Endothelial cell (in vitro differentiated cells): ENCODE results near the gene CHN2. TPM values are rescaled to one million over a fixed set of nuclear protein-coding genes. Genes with fewer than 3 reads are reported as not detected.

Experiments
- DNase-seq: peaks from one replicate; pipeline ENCODE4 v3.0.0; 2021; ENCODE audit warnings: low spot score
- H3K27ac Mint-ChIP-seq: one replicate; pipeline ENCODE4 v1.8.0; 2021; ENCODE audit warnings: mixed read lengths, inconsistent platforms; ENCODE audit not compliant: unreplicated experiment
- H3K27me3 Mint-ChIP-seq: one replicate; pipeline ENCODE4 v1.8.0; 2021; ENCODE audit warnings: mild to moderate bottlenecking, moderate library complexity, mixed read lengths, inconsistent platforms; ENCODE audit not compliant: unreplicated experiment
- H3K36me3 Mint-ChIP-seq: one replicate; pipeline ENCODE4 v1.8.0; 2021; ENCODE audit warnings: mild to moderate bottlenecking, low read depth, mixed read lengths, inconsistent platforms; ENCODE audit not compliant: unreplicated experiment
- H3K4me1 Mint-ChIP-seq: one replicate; pipeline ENCODE4 v1.8.0; 2021; ENCODE audit warnings: mild to moderate bottlenecking, mixed read lengths, inconsistent platforms; ENCODE audit not compliant: unreplicated experiment
- H3K4me3 Mint-ChIP-seq: one replicate; pipeline ENCODE4 v1.8.0; 2021; ENCODE audit warnings: mild to moderate bottlenecking, mixed read lengths, inconsistent platforms; ENCODE audit not compliant: unreplicated experiment
- H3K9me3 Mint-ChIP-seq: one replicate; pipeline ENCODE4 v1.8.0; 2021; ENCODE audit warnings: mixed read lengths, inconsistent platforms; ENCODE audit not compliant: unreplicated experiment
- total RNA-seq: library from RNA; stranded (reverse); fragmentation: NEBNext Ultra II Directional; extraction: Animal tissue kit (Norgen Biotek cat#: 25700); gene quantifications from one replicate; pipeline ENCODE4 v1.2.1, GENCODE V29; 2021; ENCODE audit not compliant: unreplicated experiment
- TF ChIP-seq, protein P1 (sequence below): fragments of 200-600 bp; sonication (generic); IDR thresholded peaks from one replicate; pipeline ENCODE4 v1.5.0; 2021; ENCODE audit warnings: antibody characterized with exemption; ENCODE audit not compliant: unreplicated experiment

Gene CHN2
- total RNA-seq, 1 donor from 2014 or later: 3.4 TPM

DNA sequence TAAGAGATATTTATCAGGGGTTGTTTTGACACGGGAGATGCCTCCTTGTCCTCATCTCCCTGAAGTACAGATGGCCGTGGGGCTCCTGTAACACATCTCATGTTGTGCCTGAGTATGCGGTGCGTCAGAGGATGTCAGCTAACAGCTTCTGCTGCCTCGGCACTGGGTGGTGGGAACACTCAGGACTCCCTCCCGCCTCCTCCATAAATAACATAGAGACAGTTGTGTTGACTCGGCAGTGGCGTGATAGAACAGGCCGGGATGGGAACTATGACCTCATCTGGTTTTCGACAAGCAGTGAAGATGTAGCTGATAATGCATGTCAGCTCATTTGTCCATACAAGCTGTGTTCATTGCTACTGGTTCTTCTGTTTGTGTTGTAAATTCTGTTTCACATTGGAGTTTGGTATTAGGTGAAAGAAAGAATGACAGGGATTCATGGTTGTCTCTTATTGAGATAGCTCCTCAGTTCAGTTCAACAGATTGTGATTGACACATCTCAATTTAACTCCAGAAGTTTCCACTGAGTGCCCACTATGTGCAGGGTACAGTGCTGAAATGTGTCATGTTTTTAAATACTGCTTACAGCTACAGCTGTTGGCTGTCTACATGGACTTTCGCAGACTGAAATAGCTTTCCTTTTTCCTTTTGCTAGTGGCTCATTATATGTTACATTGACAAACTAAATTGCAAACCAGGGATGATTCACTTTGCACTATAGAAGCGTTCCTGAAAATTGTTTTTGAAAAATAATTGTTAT lies 87.4 kb downstream of the CHN2 start:
- no peak overlapping the region for H3K27ac Mint-ChIP-seq
- H3K27me3 Mint-ChIP-seq: peaks cover 3% of the 10 kb centered on the region
- TF ChIP-seq, protein P1, sequence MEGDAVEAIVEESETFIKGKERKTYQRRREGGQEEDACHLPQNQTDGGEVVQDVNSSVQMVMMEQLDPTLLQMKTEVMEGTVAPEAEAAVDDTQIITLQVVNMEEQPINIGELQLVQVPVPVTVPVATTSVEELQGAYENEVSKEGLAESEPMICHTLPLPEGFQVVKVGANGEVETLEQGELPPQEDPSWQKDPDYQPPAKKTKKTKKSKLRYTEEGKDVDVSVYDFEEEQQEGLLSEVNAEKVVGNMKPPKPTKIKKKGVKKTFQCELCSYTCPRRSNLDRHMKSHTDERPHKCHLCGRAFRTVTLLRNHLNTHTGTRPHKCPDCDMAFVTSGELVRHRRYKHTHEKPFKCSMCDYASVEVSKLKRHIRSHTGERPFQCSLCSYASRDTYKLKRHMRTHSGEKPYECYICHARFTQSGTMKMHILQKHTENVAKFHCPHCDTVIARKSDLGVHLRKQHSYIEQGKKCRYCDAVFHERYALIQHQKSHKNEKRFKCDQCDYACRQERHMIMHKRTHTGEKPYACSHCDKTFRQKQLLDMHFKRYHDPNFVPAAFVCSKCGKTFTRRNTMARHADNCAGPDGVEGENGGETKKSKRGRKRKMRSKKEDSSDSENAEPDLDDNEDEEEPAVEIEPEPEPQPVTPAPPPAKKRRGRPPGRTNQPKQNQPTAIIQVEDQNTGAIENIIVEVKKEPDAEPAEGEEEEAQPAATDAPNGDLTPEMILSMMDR: no peak
- no peak for DNase-seq
- no peaks in the 10 kb centered on the region for H3K4me1 Mint-ChIP-seq
- H3K9me3 Mint-ChIP-seq: no peaks in the 10 kb centered on the region
- H3K4me3 Mint-ChIP-seq: no peak overlapping the region
- no peaks in the 10 kb centered on the region for H3K36me3 Mint-ChIP-seq

DNA sequence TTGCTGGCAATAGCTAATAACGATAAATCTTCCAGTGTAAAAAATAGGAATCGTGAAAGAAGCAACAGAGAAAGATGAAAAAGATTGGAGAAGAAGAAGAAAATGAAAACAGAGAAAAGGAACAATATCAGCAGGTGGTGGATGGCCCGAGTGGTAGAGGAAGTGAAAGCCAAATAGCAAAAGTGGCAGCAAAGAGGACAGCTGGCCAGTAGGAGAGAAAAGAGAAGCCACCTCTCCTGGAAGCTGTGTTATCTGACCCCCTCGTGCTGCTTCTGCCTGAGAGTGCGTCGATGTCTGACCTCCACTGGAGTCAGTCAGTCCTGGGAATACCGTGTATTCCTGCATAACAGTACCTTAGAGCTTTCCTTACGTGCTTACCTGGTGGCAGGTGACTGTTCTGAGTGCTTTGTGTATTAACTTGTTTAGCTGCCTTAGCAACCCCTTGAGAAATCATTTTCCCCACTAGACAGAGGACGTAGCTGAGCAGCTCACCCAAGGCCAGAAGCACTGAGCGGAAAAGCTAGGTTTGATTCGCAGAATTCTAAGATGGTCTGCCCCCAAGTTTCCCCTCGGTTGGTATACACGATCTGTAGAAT lies 88.3 kb downstream of the CHN2 start:
- Mint-ChIP-seq H3K4me1 (no peaks in the 10 kb centered on the region), H3K9me3 (no peaks in the 10 kb centered on the region), H3K4me3 (no peak overlapping the region), H3K27ac (no peak overlapping the region), H3K27me3 (peaks cover 3% of the 10 kb centered on the region), H3K36me3 (no peaks in the 10 kb centered on the region)
- no peak for DNase-seq
- TF ChIP-seq, protein P1: no peak

DNA sequence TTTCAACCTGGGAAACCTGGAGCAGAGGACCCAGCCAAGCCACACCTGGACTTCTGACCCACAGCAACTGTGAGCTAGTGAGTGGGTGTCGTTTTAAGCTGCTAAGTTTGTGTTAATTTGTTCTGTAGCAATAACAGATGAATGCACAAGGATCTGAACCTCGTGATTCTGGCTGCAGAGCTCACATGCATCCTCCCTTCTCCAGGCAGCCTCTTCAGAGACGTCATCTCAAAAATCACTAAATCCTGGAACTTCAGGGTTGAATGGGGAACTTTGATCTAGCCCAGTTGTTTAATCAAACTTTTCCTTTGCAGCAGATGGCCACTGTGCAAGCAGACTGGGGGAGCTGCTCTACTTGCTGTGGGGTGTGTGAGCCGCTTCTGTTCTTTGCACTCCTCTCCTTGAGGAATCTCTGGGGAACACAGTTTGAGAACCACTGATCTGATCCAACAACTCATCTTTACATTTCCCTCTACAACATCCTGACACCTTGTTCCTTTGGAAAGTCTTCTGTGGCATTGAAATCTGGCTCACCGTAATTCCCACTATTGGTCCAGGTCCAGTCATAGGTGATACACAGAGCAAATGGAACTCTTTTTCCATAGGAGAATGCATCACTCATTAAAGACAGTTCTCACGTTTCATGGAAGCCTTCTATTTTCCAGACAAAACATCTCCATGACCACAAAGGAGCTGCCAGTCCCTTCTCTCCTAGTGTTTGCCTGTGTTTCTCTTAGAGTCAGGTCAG lies 90.3 kb downstream of the CHN2 start:
- Mint-ChIP-seq H3K4me3 (no peak overlapping the region), H3K9me3 (no peaks in the 10 kb centered on the region), H3K27me3 (no peaks in the 10 kb centered on the region), H3K27ac (no peak overlapping the region), H3K36me3 (no peaks in the 10 kb centered on the region), H3K4me1 (peaks cover 7% of the 10 kb centered on the region)
- TF ChIP-seq, protein P1: no peak
- DNase-seq: no peak

DNA sequence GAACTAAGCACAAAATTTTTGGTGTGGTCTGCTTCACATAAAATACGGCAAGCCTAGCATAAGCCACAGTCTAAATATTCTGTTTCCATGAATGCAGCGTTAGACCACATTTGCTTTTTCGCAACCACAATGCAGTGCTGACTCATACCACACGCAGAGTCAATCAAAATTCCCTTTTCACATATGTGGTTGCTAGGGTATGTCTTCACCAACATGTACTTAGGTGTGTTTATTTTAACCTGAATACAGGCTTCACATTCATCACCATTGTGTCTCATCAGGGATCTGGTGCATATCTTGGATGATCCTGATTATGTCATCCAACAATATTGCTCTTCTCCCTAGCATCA lies 90.8 kb downstream of the CHN2 start:
- DNase-seq: no peak
- Mint-ChIP-seq H3K27ac (no peak overlapping the region), H3K9me3 (no peaks in the 10 kb centered on the region), H3K27me3 (no peaks in the 10 kb centered on the region), H3K4me1 (peaks cover 7% of the 10 kb centered on the region), H3K4me3 (no peak overlapping the region), H3K36me3 (no peaks in the 10 kb centered on the region)
- TF ChIP-seq, protein P1: no peak

DNA sequence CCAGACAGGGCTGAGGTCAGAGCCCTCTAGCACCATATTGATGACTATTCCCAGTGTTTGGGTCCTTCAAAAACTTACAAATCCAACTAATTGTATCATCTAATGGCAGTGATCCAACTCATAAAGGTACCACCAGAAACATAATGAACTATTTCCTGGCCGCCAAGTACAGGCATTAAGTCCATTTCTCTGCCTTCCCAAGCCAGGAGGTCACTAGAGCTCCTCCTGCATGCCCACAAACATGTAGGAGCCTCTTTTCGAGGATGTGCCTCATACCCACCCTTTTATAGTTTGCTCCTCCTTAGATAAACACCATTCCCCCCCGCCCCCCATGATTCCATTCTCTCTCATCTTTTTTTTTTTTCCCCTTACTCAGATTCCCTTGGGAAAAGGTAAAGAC lies 91.3 kb downstream of the CHN2 start:
- H3K27me3 Mint-ChIP-seq: peaks cover under 1% of the 10 kb centered on the region
- H3K4me1 Mint-ChIP-seq: peaks cover 7% of the 10 kb centered on the region
- no peaks in the 10 kb centered on the region for H3K36me3 Mint-ChIP-seq

More for the DNA sequence above, 91.3 kb downstream of the CHN2 start:
- TF ChIP-seq, protein P1: no peak
- Mint-ChIP-seq H3K9me3 (no peaks in the 10 kb centered on the region), H3K4me3 (no peak overlapping the region), H3K27ac (no peak overlapping the region)
- DNase-seq: no peak
